NB4 (cell line): Measurements from ENCODE around the gene TMEM214.

ENCODE experiments used
- DNase-seq: peaks from one replicate; pipeline ENCODE4 v3.0.0; 2010; ENCODE audit warnings: low read depth
- H3K4me3 ChIP-seq: one replicate; pipeline ENCODE4 v1.5.1; 2011; ENCODE audit warnings: mild to moderate bottlenecking, low read depth, low read length, moderate library complexity
- CTCF ChIP-seq: IDR thresholded peaks from one replicate; pipeline ENCODE4 v1.5.1; 2012; ENCODE audit warnings: low read depth, low read length
- MYC ChIP-seq: IDR thresholded peaks from 2 replicates; pipeline ENCODE4 v1.6.1; 2011; ENCODE audit warnings: low read depth, low read length
- POLR2A ChIP-seq: IDR thresholded peaks from 2 replicates; pipeline ENCODE4 v1.6.1; 2011; ENCODE audit warnings: mild to moderate bottlenecking; ENCODE audit not compliant: insufficient read length; ENCODE audit errors: extremely low read depth
- TF ChIP-seq, protein P1 (sequence below): IDR thresholded peaks from 2 replicates; pipeline ENCODE4 v1.6.1; 2011; ENCODE audit warnings: low read depth, low read length

The TMEM214 gene

GRCh38 chr2:27085673-27086089 lies 52.9 kb downstream of the TMEM214 start:
- TF ChIP-seq MYC (0 out of 2 replicates have a peak, but pooled peaks have one; percentile 11), CTCF (peak; percentile 41), POLR2A (no peak)
- TF ChIP-seq, protein P1, sequence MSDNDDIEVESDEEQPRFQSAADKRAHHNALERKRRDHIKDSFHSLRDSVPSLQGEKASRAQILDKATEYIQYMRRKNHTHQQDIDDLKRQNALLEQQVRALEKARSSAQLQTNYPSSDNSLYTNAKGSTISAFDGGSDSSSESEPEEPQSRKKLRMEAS: no peak
- peak; percentile 76 for DNase-seq
- peak overlapping the region; percentile 42 for H3K4me3 ChIP-seq

GRCh38 chr2:27086090-27086723 lies 53.4 kb downstream of the TMEM214 start:
- DNase-seq: peak; percentile 97
- H3K4me3 ChIP-seq: peak overlapping the region; percentile 49
- TF ChIP-seq POLR2A (no peak), CTCF (peak; percentile 53), MYC (peak; percentile 93)
- TF ChIP-seq, protein P1: peak; percentile 95

DNA sequence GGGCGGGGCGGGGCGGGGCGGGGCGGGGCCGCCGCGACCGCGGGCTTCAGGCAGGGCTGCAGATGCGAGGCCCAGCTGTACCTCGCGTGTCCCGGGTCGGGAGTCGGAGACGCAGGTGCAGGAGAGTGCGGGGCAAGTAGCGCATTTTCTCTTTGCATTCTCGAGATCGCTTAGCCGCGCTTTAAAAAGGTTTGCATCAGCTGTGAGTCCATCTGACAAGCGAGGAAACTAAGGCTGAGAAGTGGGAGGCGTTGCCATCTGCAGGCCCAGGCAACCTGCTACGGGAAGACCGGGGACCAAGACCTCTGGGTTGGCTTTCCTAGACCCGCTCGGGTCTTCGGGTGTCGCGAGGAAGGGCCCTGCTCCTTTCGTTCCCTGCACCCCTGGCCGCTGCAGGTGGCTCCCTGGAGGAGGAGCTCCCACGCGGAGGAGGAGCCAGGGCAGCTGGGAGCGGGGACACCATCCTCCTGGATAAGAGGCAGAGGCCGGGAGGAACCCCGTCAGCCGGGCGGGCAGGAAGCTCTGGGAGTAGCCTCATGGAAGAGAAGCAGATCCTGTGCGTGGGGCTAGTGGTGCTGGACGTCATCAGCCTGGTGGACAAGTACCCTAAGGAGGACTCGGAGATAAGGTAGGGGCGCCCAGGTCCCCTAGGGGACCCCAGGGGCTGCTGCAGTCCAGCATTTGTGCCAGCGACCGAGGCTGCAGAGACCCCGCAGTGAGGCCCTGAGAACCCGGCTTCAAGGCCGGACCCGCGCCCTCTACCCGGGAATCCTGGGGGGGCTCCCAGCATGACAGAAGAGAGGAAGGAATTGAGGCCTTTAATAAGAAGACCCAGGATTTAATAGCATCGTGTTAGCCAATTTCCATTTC lies 54.2 kb downstream of the TMEM214 start, which contains the start of gene KHK:
KHK (plus strand) TSS at position 49 of the 870 bp plus-strand sequence; CDS start at position 537, 488 bp downstream.
- TF ChIP-seq POLR2A (no peak), MYC (no peak), CTCF (no peak)
- TF ChIP-seq, protein P1: no peak
- no peak for DNase-seq
- peak within 1 kb of the TSS; percentile 57 for H3K4me3 ChIP-seq

DNA sequence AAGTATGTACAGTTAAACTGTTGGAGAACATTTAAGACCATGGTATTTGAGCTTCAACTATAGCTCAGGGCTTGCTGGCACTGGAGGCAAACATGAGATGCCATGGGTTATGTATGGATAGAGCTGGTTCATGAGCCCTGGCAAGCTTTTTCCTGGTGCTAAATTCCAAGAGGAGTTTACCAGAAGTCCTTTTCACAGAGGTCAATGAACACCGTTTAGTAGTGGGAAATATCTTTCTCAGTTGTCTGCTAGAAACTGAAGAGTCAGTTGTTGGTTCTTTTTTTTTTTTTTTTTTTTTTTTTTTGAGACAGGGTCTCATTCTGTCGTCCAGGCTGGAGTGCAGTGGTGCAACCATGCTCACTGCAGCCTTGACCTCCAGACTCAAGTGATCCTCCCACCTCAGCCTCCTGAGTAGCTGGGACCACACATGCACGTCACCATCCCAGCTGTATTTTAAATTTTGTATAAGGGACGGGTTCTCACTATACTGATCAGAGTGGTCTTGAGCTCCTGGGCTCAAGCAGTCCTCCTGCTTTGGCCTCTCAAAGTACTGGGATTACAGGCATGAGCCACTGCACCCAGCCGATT lies 55.2 kb downstream of the TMEM214 start:
- H3K4me3 ChIP-seq: no peak overlapping the region
- no peak for DNase-seq
- TF ChIP-seq POLR2A (no peak), MYC (no peak), CTCF (no peak)
- TF ChIP-seq, protein P1: no peak

DNA sequence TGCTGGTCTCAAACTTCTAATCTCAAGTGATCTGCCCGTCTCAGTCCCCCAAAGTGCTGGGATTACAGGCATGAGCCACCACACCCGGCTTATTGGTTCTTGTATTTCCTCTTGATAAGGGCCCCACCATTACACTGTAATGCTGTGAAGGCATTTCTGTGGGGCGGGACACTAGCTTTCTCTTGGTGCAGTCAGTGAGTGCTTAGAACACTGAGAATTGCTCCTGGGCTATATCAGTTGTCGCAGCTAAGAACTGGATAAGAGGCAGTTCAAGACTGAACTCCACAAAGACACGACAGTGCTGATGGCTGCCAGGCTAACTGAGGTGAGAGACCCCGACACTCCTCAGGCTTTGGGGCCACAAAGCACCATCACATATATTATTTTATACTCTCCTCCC lies 55.9 kb downstream of the TMEM214 start:
- TF ChIP-seq MYC (no peak), POLR2A (no peak), CTCF (no peak)
- TF ChIP-seq, protein P1: no peak
- DNase-seq: no peak
- H3K4me3 ChIP-seq: no peak overlapping the region
